GM12864 (cell line): ENCODE measurements around the gene IFT74.

ENCODE experiments used
- DNase-seq: peaks from one replicate; pipeline ENCODE4 v3.0.0-alpha.2; 2011; ENCODE audit warnings: low read depth
- H3K4me3 ChIP-seq: 2 replicates; pipeline ENCODE4 v1.5.1; 2011; ENCODE audit warnings: mild to moderate bottlenecking, low read depth, low read length, control low read depth
- CTCF ChIP-seq: IDR thresholded peaks from 2 replicates; pipeline ENCODE4 v1.5.1; 2011; ENCODE audit warnings: low read depth, mild to moderate bottlenecking, moderate library complexity, low read length, control low read depth, inconsistent platforms; ENCODE audit errors: missing control alignments

IFT74 gene

GRCh38 chr9:27043176-27043575 is 87.0 kb downstream of the IFT74 start:
- no peak overlapping the region for H3K4me3 ChIP-seq
- no peak for TF ChIP-seq CTCF
- DNase-seq = no peak

- DNase-seq = no peak
- no peak overlapping the region for H3K4me3 ChIP-seq
- TF ChIP-seq CTCF = no peak
These were observed 90.9 kb downstream of the IFT74 start for GRCh38 chr9:27047136-27047535.

- DNase-seq = no peak
- no peak for TF ChIP-seq CTCF
- H3K4me3 ChIP-seq = no peak overlapping the region
These were observed 97.3 kb downstream of the IFT74 start for GRCh38 chr9:27053369-27054022.

GRCh38 chr9:27054125-27054524 is 97.9 kb downstream of the IFT74 start:
- DNase-seq = no peak
- H3K4me3 ChIP-seq = no peak overlapping the region
- no peak for TF ChIP-seq CTCF

- no peak overlapping the region for H3K4me3 ChIP-seq
- DNase-seq = no peak
- TF ChIP-seq CTCF = no peak
These were observed 98.6 kb downstream of the IFT74 start for GRCh38 chr9:27054841-27055240.

- H3K4me3 ChIP-seq = no peak overlapping the region
- no peak for TF ChIP-seq CTCF
- no peak for DNase-seq
These were observed 103.2 kb downstream of the IFT74 start for GRCh38 chr9:27059412-27059811.

GRCh38 chr9:27059907-27060306 is 103.7 kb downstream of the IFT74 start:
- DNase-seq = no peak
- no peak overlapping the region for H3K4me3 ChIP-seq
- TF ChIP-seq CTCF = no peak
